ENCODE data around the gene THSD4.

DNA sequence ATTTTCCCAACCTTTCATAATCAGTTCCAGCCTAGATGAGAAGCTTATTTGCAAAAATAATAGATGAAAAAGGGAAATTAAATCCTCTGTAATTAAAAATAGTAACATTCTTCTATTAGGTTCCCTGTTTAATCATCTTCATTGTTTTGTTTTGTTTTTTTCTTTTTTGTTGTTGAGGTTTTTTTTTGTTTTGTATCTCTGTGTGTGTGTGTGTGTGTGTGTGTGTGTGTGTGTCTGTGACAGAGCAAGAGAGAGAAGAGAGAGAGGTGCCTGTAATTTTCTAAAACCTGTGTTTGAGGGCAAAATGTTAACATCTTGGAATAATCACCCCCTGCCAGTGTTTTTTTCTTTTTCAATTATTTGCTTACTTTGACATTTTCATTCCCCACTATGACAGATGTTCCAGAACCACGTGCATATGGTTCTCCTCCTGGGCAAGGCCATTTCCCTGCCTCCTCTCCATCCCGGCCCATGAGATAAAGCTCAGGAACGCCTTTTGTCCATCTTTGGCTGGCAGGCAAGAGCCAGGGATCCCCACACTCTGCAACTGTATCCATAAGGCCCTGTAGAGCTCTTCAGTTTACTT lies 573.3 kb downstream of the THSD4 start:
- TF ChIP-seq, protein P1, sequence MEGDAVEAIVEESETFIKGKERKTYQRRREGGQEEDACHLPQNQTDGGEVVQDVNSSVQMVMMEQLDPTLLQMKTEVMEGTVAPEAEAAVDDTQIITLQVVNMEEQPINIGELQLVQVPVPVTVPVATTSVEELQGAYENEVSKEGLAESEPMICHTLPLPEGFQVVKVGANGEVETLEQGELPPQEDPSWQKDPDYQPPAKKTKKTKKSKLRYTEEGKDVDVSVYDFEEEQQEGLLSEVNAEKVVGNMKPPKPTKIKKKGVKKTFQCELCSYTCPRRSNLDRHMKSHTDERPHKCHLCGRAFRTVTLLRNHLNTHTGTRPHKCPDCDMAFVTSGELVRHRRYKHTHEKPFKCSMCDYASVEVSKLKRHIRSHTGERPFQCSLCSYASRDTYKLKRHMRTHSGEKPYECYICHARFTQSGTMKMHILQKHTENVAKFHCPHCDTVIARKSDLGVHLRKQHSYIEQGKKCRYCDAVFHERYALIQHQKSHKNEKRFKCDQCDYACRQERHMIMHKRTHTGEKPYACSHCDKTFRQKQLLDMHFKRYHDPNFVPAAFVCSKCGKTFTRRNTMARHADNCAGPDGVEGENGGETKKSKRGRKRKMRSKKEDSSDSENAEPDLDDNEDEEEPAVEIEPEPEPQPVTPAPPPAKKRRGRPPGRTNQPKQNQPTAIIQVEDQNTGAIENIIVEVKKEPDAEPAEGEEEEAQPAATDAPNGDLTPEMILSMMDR (conservative IDR thresholded peaks at IDR 0.05 in 1 of 2, IDR thresholded peaks at IDR 0.05 in 1 of 2; ENCODE audit: low read depth in 1 of 2, low read length in 2 of 2): no peak
- no peak for TF ChIP-seq EZH2 (IDR thresholded peaks at IDR 0.05; ENCODE audit: low read length, missing control alignments)

Measured in fibroblast of lung (primary cell).